HUES48 (cell line): ENCODE data around the gene IGF2R.
"Not testable (repeated sequence)": the region's sequence is repeated elsewhere in the genome, so short reads cannot be mapped to it uniquely, and the experiment has no call there.

Experiments
- H3K27ac ChIP-seq: one replicate; pipeline ENCODE4 v1.7.0; 2013; ENCODE audit warnings: low read depth, low read length, inconsistent platforms
- H3K27me3 ChIP-seq: 2 replicates; pipeline ENCODE4 v1.6.1; 2013; ENCODE audit warnings: mild to moderate bottlenecking, low read length; ENCODE audit not compliant: control insufficient read depth, insufficient read depth
- H3K36me3 ChIP-seq: 2 replicates; pipeline ENCODE4 v1.6.1; 2013; ENCODE audit warnings: low read length; ENCODE audit not compliant: control insufficient read depth, insufficient read depth
- H3K4me1 ChIP-seq: 2 replicates; pipeline ENCODE4 v1.6.1; 2013; ENCODE audit warnings: mild to moderate bottlenecking, low read length; ENCODE audit not compliant: control insufficient read depth, insufficient read depth
- H3K4me3 ChIP-seq: 2 replicates; pipeline ENCODE4 v1.5.1; 2013; ENCODE audit warnings: mild to moderate bottlenecking, low read depth, low read length
- H3K9ac ChIP-seq: 2 replicates; pipeline ENCODE4 v1.6.1; 2013; ENCODE audit warnings: mild to moderate bottlenecking, low read depth, low read length, moderate library complexity
- H3K9me3 ChIP-seq: 2 replicates; pipeline ENCODE4 v1.6.1; 2013; ENCODE audit warnings: low read length; ENCODE audit not compliant: control insufficient read depth, insufficient read depth

The IGF2R gene

DNA sequence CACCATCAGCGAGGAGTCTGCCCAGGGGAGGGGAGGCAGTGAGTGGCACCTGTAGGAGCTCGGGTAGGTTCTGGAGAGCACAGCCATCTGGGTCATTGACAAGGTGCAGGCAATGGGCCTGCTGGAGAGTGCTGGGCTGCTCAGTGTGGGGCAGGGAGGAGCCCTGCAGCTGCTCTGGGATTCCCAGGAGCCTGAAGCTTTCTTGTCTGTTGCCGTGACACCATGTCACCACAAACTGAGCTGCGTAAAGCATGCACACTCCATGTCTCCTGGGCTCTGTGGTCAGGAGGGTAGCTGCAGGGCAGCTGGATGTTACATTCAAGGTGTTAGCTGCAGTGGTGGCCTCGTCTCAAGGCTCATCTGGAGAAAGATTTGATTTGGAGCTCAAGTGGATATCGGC lies 148.3 kb downstream of the IGF2R start:
- Histone ChIP-seq H3K9ac (no peak overlapping the region), H3K4me3 (no peak overlapping the region), H3K9me3 (peaks cover 12% of the 10 kb centered on the region), H3K36me3 (no peaks in the 10 kb centered on the region), H3K4me1 (no peaks in the 10 kb centered on the region), H3K27me3 (no peaks in the 10 kb centered on the region), H3K27ac (no peak overlapping the region)

- no peaks in the 10 kb centered on the region for H3K27me3 ChIP-seq
- H3K27ac ChIP-seq, result no peak overlapping the region
- no peaks in the 10 kb centered on the region for H3K4me1 ChIP-seq
- H3K9ac ChIP-seq, result no peak overlapping the region
- no peak overlapping the region for H3K4me3 ChIP-seq
- H3K9me3 ChIP-seq, result peaks cover 12% of the 10 kb centered on the region
- H3K36me3 ChIP-seq, result no peaks in the 10 kb centered on the region
Measured at GRCh38 chr6:160118620-160119229, 149.8 kb downstream of the IGF2R start.

DNA sequence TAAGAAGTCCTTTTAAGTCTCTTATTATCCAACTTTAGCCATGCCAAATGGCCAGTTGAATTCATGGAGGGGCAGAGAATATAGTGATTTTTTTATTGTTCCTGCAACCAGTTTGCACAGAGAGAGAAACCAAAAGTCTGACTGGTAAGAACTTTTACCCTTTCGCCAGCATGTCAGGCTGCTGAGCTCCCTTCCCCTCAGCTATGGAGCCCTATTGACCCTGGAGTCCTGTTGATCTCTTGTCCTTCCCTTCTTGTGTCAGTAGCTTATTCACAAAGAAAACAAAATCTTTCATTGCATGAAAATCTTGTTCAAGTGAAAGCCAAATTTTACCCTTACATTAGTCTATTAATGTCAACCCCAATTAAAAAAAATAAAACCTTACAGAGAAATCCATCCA lies 151.2 kb downstream of the IGF2R start:
- H3K27ac ChIP-seq, result no peak overlapping the region
- peaks cover 12% of the 10 kb centered on the region for H3K9me3 ChIP-seq
- no peaks in the 10 kb centered on the region for H3K27me3 ChIP-seq
- no peaks in the 10 kb centered on the region for H3K4me1 ChIP-seq
- H3K4me3 ChIP-seq, result no peak overlapping the region
- H3K36me3 ChIP-seq, result no peaks in the 10 kb centered on the region
- no peak overlapping the region for H3K9ac ChIP-seq

DNA sequence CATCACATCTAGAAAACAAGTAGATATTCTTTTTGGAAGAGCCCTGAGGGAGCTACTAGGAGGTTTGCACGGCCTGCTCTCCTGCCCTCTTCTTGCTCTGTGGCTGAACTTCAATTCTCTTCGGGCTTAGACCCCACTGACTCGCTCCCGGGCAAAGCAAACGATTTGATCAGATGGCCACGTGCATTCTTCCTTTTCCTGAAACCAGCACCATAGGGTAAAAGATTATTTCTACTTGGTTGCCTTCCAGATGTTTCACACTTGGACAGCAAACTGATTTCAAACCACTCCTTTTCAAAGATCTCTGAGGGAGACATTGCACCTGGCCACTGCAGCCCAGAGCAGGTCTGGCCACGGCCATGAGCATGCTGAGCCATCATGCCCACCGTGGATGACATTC lies 152.7 kb downstream of the IGF2R start, which contains the start of gene SLC22A1:
Gene SLC22A1 (plus strand): TSS at position 258 of the 400 bp plus-strand sequence. CDS start 121 bp downstream, at position 379.
- Histone ChIP-seq H3K27me3 (no peaks in the 10 kb centered on the region), H3K9ac (no peak within 1 kb of the TSS), H3K9me3 (peaks cover 12% of the 10 kb centered on the region), H3K4me1 (no peaks in the 10 kb centered on the region), H3K27ac (no peak within 1 kb of the TSS), H3K36me3 (no peaks in the 10 kb centered on the region), H3K4me3 (no peak within 1 kb of the TSS)

- H3K27me3 ChIP-seq, result no peaks in the 10 kb centered on the region
- no peak overlapping the region for H3K4me3 ChIP-seq
- H3K27ac ChIP-seq, result no peak overlapping the region
- no peaks in the 10 kb centered on the region for H3K36me3 ChIP-seq
- H3K9me3 ChIP-seq, result peaks cover 12% of the 10 kb centered on the region
- no peak overlapping the region for H3K9ac ChIP-seq
- no peaks in the 10 kb centered on the region for H3K4me1 ChIP-seq
Measured at GRCh38 chr6:160121981-160122380, 153.1 kb downstream of the IGF2R start.

GRCh38 chr6:160122744-160123143 lies 153.9 kb downstream of the IGF2R start:
- H3K36me3 ChIP-seq, result no peaks in the 10 kb centered on the region
- H3K4me1 ChIP-seq, result no peaks in the 10 kb centered on the region
- H3K9me3 ChIP-seq, result peaks cover 10% of the 10 kb centered on the region; the same call in 1 of the 2 replicates
- H3K4me3 ChIP-seq, result no peak overlapping the region
- H3K9ac ChIP-seq, result no peak overlapping the region
- no peaks in the 10 kb centered on the region for H3K27me3 ChIP-seq
- no peak overlapping the region for H3K27ac ChIP-seq

DNA sequence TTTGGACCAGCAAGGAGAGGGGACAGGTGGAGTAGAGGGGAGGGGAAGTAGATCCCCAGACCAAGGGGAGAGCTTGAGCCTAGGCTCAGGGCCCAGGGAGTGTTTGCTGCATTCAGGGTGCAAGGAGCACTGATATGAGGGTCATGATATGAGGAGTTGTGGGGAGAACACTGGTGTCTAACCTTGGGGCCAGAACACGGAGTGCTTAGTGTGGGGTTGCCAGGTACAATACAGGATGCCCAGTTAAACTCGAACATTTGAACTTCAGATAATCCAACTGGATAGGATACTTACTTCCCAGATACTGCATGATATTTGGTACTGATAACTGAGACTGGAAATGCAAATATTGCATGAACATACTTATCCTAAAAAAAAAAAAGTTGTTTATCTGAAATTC lies 155.1 kb downstream of the IGF2R start:
- H3K4me1 ChIP-seq, result no peaks in the 10 kb centered on the region
- no peaks in the 10 kb centered on the region for H3K36me3 ChIP-seq
- no peak overlapping the region for H3K9ac ChIP-seq
- no peak overlapping the region for H3K27ac ChIP-seq
- H3K9me3 ChIP-seq, result peaks cover 3% of the 10 kb centered on the region; the same call in 1 of the 2 replicates
- no peaks in the 10 kb centered on the region for H3K27me3 ChIP-seq
- no peak overlapping the region for H3K4me3 ChIP-seq

- Histone ChIP-seq H3K9ac (no peak overlapping the region), H3K27ac (no peak overlapping the region), H3K27me3 (no peaks in the 10 kb centered on the region), H3K36me3 (no peaks in the 10 kb centered on the region), H3K4me1 (no peaks in the 10 kb centered on the region), H3K9me3 (no peaks in the 10 kb centered on the region), H3K4me3 (no peak overlapping the region)
Measured at GRCh38 chr6:160124605-160125004, 155.7 kb downstream of the IGF2R start.

DNA sequence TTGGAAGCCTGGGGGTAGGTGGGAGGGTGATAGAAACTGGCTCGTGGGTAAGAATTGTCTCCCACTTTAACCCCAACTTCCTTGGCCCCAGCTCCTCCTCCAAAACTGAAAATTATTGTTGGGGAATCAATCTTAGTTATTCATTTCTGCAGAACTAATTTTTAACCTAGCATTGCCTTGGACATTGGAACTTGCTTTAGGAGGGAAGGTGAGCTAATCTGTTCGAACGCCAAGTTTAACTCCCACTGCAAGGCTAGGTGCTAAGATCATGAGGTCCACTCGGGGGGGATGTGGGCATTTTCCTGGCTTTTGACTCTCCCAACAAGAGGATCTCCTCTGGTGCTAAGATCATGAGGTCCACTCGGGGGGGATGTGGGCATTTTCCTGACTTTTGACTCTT lies 156.2 kb downstream of the IGF2R start:
- H3K27ac ChIP-seq, H3K9me3 ChIP-seq, H3K36me3 ChIP-seq, H3K4me3 ChIP-seq, H3K27me3 ChIP-seq, H3K9ac ChIP-seq, H3K4me1 ChIP-seq: not testable (repeated sequence)

- Histone ChIP-seq H3K4me3 (no peak overlapping the region), H3K9me3 (no peaks in the 10 kb centered on the region), H3K27ac (no peak overlapping the region), H3K27me3 (no peaks in the 10 kb centered on the region; the same call in 1 of the 2 replicates), H3K9ac (no peak overlapping the region), H3K4me1 (peaks cover 8% of the 10 kb centered on the region), H3K36me3 (no peaks in the 10 kb centered on the region)
Measured at GRCh38 chr6:160127270-160128124, 158.6 kb downstream of the IGF2R start.

DNA sequence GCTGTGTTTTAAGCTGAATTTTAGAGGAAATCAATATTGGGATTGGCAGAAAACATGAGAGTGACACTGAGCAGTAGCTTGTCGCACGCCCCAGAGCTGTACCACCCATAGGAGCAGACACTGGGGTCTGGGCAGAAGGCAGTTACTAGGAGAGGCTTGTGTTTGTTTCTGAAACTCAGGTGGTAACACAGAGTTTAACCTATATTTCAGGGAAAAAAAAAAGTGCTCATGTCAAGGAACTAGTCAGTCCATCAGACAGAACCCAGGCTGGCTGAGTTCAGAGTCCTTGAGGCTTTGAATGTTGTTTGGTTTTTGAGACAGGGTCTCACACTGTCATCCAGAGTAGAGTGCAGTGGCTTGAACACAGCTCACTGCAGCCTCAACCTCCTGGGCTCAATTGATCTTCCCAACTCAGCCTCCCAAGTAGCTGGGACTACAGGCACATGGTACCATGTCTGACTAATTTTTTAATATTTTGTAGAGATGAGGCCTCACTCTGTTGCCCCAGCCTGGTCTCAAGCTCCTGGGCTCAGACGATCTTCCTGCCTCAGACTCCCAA lies 159.3 kb downstream of the IGF2R start:
- no peak overlapping the region for H3K27ac ChIP-seq
- H3K27me3 ChIP-seq, result peaks cover 4% of the 10 kb centered on the region; the same call in 1 of the 2 replicates

More for the DNA sequence above, 159.3 kb downstream of the IGF2R start:
- Histone ChIP-seq H3K36me3 (no peaks in the 10 kb centered on the region), H3K9ac (no peak overlapping the region), H3K4me1 (peaks cover 14% of the 10 kb centered on the region), H3K9me3 (no peaks in the 10 kb centered on the region), H3K4me3 (no peak overlapping the region)
